BJ (cell line): ENCODE results near the gene PRKG1. TPM values are rescaled to one million over a fixed set of nuclear protein-coding genes. Genes with fewer than 3 reads are reported as not detected.

ENCODE experiments used
- CTCF ChIA-PET: fragments of 350-600 bp; formaldehyde crosslinking; extraction: SDS; loops from one replicate; lab custom pipeline; 2021; ENCODE audit warnings: antibody characterized with exemption, inconsistent platforms; lab: Yijun Ruan, JAX
- POLR2A ChIA-PET: fragments of 300-600 bp; sonication (Branson Sonifier 250); formaldehyde crosslinking; extraction: SDS; loops from one replicate; lab custom pipeline; 2021; ENCODE audit warnings: antibody characterized with exemption; lab: Charles Lee
- DNase-seq: peaks from one replicate; pipeline ENCODE4 v3.0.0-alpha.2; 2011; ENCODE audit warnings: low read depth
- H3K27me3 ChIP-seq: 2 replicates; pipeline ENCODE4 v1.6.0; 2011; ENCODE audit warnings: low read length; ENCODE audit not compliant: control insufficient read depth, insufficient read depth
- H3K36me3 ChIP-seq: 2 replicates; pipeline ENCODE4 v1.5.1; 2011; ENCODE audit warnings: low read length; ENCODE audit not compliant: control insufficient read depth, insufficient read depth
- H3K4me3 ChIP-seq: 2 replicates; pipeline ENCODE4 v1.5.1; 2011; ENCODE audit warnings: low read depth, mild to moderate bottlenecking, control low read depth, low read length
- polyA plus RNA-seq: library from polyadenylated mRNA; depleted of rRNA; stranded (reverse); fragments of >200 nt; gene quantifications from 2 replicates; pipeline ENCODE4 v1.2.3, GENCODE V29; 2011
- TF ChIP-seq, protein P1 (sequence below): IDR thresholded peaks from 2 replicates; pipeline ENCODE4 v1.5.1; 2011; ENCODE audit warnings: low read depth, mild to moderate bottlenecking, control low read depth, inconsistent platforms, low read length, moderate library complexity; ENCODE audit not compliant: insufficient read depth

Gene PRKG1
- polyA plus RNA-seq, 1 experiment: 9.7 TPM

GRCh38 chr10:51766423-51767102 lies 692.3 kb downstream of the PRKG1 start:
- DNase-seq: no peak
- CTCF ChIA-PET: interaction anchor here (0.6 kb wide), 1 partner anchor 383 kb away, joined by 3 read pairs; no protein-coding TSS in a partner anchor
- Histone ChIP-seq H3K27me3 (no peaks in the 10 kb centered on the region), H3K4me3 (no peak overlapping the region), H3K36me3 (no peaks in the 10 kb centered on the region)
- TF ChIP-seq, protein P1, sequence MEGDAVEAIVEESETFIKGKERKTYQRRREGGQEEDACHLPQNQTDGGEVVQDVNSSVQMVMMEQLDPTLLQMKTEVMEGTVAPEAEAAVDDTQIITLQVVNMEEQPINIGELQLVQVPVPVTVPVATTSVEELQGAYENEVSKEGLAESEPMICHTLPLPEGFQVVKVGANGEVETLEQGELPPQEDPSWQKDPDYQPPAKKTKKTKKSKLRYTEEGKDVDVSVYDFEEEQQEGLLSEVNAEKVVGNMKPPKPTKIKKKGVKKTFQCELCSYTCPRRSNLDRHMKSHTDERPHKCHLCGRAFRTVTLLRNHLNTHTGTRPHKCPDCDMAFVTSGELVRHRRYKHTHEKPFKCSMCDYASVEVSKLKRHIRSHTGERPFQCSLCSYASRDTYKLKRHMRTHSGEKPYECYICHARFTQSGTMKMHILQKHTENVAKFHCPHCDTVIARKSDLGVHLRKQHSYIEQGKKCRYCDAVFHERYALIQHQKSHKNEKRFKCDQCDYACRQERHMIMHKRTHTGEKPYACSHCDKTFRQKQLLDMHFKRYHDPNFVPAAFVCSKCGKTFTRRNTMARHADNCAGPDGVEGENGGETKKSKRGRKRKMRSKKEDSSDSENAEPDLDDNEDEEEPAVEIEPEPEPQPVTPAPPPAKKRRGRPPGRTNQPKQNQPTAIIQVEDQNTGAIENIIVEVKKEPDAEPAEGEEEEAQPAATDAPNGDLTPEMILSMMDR: no peak
- POLR2A ChIA-PET: no interaction called here

DNA sequence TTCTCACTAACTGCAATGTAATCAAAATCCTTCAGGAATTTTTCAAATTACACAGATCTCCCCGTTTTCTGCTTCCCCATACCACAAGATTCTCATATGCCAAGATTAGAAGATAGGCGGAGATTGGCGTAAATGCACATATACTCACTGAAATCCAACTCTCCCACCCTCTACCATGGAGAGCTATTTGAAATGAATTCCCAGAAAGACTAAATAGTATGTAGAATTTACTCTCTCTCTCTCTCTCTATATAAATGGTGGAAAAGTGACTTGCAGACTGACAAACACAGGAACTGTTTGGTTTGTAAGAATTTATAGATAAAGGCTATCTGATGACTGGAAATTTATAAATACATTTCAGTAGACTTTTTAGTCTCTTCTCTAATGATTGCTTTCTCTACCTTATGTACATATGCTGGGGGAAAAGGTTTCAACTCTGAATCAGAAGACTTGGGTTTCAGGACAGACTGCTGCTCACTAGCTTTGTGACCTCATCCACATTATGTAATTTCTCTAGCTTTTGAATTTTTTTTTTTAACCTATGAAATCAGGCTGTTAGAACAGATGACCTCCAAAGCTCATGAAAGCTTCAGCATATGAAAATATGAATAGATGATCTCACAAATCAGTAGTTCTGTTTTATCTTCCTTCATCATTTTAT lies 692.9 kb downstream of the PRKG1 start:
- Histone ChIP-seq H3K4me3 (no peak overlapping the region), H3K36me3 (no peaks in the 10 kb centered on the region), H3K27me3 (no peaks in the 10 kb centered on the region)
- ChIA-PET POLR2A (no interaction called here), CTCF (interaction anchor here (0.6 kb wide), 1 partner anchor 383 kb away, joined by 3 read pairs; no protein-coding TSS in a partner anchor)
- TF ChIP-seq, protein P1: no peak
- no peak for DNase-seq

- ChIA-PET CTCF (interaction anchor here (1.7 kb wide), 1 partner anchor 9 kb away, joined by 4 read pairs; no protein-coding TSS in a partner anchor), POLR2A (no interaction called here)
- no peak for DNase-seq
- Histone ChIP-seq H3K27me3 (no peaks in the 10 kb centered on the region), H3K4me3 (no peak overlapping the region), H3K36me3 (no peaks in the 10 kb centered on the region)
- TF ChIP-seq, protein P1: no peak
Measured at GRCh38 chr10:51768886-51769465, 694.7 kb downstream of the PRKG1 start.

DNA sequence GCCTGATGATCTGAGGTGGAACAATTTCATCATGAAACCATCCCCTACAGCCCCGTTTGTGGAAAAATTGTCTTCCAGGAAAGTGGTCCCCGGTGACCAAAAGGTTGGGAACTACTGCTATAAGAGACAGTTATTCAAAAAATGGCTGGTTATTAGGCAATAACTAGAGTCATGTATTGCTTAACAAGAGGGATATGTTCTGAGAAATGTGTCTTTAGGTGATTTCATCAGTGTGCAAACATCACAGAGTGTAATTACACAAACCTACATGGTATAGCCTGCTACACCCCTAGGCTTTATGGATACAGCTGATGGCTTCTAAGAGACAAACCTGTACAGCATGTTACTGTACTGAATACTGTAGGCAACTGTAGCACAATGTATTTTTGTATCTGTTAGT lies 696.4 kb downstream of the PRKG1 start:
- H3K4me3 ChIP-seq: no peak overlapping the region
- no peaks in the 10 kb centered on the region for H3K27me3 ChIP-seq
- TF ChIP-seq, protein P1: no peak
- H3K36me3 ChIP-seq: no peaks in the 10 kb centered on the region
- no peak for DNase-seq
- CTCF ChIA-PET: no interaction called here
- POLR2A ChIA-PET: no interaction called here

DNA sequence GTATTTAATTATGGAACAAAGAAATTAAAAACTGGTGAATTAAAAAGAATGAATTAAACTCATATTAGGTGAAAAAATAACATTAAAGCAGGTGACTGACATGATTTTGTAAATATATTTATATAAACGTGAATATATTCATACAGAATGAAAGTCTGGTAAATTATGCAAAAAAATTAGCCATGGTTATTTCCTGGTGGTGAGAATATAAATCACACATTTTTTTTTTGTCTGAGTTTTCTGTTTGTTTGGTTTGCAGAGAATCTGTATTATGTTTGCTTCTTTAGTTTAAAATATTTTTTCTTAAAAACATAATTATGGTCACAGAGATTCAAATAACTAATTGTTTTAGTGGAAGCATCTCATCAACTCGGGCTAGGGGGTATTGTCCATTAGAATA lies 698.1 kb downstream of the PRKG1 start:
- POLR2A ChIA-PET: no interaction called here

More for the DNA sequence above, 698.1 kb downstream of the PRKG1 start:
- TF ChIP-seq, protein P1: no peak
- no peak for DNase-seq
- no peaks in the 10 kb centered on the region for H3K36me3 ChIP-seq
- no peak overlapping the region for H3K4me3 ChIP-seq
- CTCF ChIA-PET: no interaction called here
- no peaks in the 10 kb centered on the region for H3K27me3 ChIP-seq
